Smooth muscle cell (in vitro differentiated cells): ENCODE measurements around the gene SAPCD2. TPM values are rescaled to one million over a fixed set of nuclear protein-coding genes. Genes with fewer than 3 reads are reported as not detected.
A peak's percentile ranks its signal among the peaks of the same experiment; 100 is the strongest.

Experiments
- DNase-seq: peaks from one replicate; lab custom pipeline; 2025; ENCODE audit not compliant: unreplicated experiment; lab: John Stamatoyannopoulos, UW
- H2AFZ ChIP-seq: fragments of 200-600 bp; sonication (generic); 2 replicates; pipeline ENCODE4 v1.6.0; 2016; ENCODE audit warnings: antibody characterized with exemption, low read depth, mild to moderate bottlenecking
- H3F3A ChIP-seq: fragments of 200-600 bp; sonication (generic); 2 replicates; pipeline ENCODE4 v1.6.0; 2017; ENCODE audit warnings: antibody characterized with exemption, low read depth
- H3K27ac ChIP-seq: fragments of 200-600 bp; sonication (generic); 2 replicates; pipeline ENCODE4 v1.5.1; 2016; ENCODE audit warnings: low read depth, mild to moderate bottlenecking
- H3K27me3 ChIP-seq: fragments of 200-600 bp; sonication (generic); 2 replicates; pipeline ENCODE4 v1.6.1; 2016; ENCODE audit warnings: low read depth, mild to moderate bottlenecking
- H3K36me3 ChIP-seq: fragments of 200-600 bp; sonication (generic); 2 replicates; pipeline ENCODE4 v1.5.1; 2016; ENCODE audit warnings: low read depth
- H3K4me1 ChIP-seq: fragments of 200-600 bp; sonication (generic); 2 replicates; pipeline ENCODE4 v1.5.1; 2016; ENCODE audit warnings: low read depth
- H3K4me2 ChIP-seq: fragments of 200-600 bp; sonication (generic); 2 replicates; pipeline ENCODE4 v1.6.0; 2016; ENCODE audit warnings: mild to moderate bottlenecking
- H3K4me3 ChIP-seq: fragments of 200-600 bp; sonication (generic); 2 replicates; pipeline ENCODE4 v1.5.1; 2016; ENCODE audit warnings: mild to moderate bottlenecking
- H3K79me2 ChIP-seq: fragments of 200-600 bp; sonication (generic); 2 replicates; pipeline ENCODE4 v1.6.0; 2016; ENCODE audit warnings: low read depth, mild to moderate bottlenecking
- H3K9ac ChIP-seq: fragments of 200-600 bp; sonication (generic); 2 replicates; pipeline ENCODE4 v1.6.0; 2016; ENCODE audit warnings: low read depth
- H3K9me3 ChIP-seq: fragments of 200-600 bp; sonication (generic); replicated peaks from 2 replicates; pipeline ENCODE4 v1.5.1; 2016; ENCODE audit warnings: low read depth
- H4K20me1 ChIP-seq: fragments of 200-600 bp; sonication (generic); 2 replicates; pipeline ENCODE4 v1.6.0; 2016; ENCODE audit warnings: low read depth
- WGBS: methylation state at CpG from one replicate; pipeline ENCODE4 v1.1.7; 2016; ENCODE audit warnings: low lambda C conversion rate; 5-methylcytosine and 5-hydroxymethylcytosine counted together
- polyA plus RNA-seq: library from polyadenylated mRNA; unstranded; fragments of >200 nt; fragmentation: Nextera tagmentation; extraction: Ambion mirVana; gene quantifications from 2 replicates; pipeline ENCODE4 v1.2.1, GENCODE V29; 2016
- total RNA-seq: library from RNA; depleted of rRNA; stranded (reverse); fragments of >200 nt; gene quantifications from 2 replicates; pipeline ENCODE4 v1.2.3, GENCODE V29; 2014
- TF ChIP-seq, protein P1 (sequence below): fragments of 200-600 bp; sonication (generic); IDR thresholded peaks from 2 replicates; pipeline ENCODE4 v1.5.1; 2017; ENCODE audit warnings: borderline replicate concordance, mild to moderate bottlenecking, antibody characterized with exemption; ENCODE audit not compliant: insufficient read depth, poor library complexity, severe bottlenecking

The SAPCD2 gene
- total and polyA plus RNA-seq, 2 experiments from 2014 or later: 1.9 to 3.9 TPM

DNA sequence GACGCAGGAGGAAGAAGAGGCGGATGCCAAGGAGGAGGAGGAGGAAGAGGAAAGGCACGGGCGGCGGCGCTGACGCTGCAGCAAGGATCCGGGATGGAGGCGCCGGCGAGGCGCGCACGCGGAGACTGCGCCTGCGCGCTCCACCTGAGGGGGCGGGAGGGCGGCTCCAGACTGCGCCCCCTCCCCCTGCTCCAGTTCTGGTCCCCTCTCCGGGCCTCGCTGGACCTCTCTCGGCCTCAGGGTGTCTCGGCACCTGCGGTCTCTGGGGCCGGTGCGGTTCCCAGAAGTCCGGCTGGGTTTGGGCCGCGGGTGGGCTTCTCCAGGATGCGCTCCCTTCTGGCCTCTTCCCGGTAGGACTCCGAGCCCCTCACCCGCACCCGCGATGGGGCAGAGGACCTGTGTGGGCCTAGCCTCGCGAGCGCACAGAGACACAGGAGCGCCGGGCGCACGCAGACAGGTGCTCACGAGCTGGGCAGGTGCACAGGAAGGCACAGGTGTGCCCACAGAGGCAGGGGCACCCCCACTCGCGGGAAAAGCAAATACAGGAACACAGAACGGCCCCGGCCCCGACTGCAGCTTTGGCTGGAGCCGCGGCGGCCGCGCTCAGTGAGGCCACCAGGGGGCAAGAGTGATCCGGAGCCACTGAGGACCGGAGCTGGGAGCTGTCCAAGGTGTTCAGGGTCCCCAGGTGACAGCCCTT is 24.1 kb downstream of the SAPCD2 start, which contains the start of gene NPDC1:
TSS of gene NPDC1 (minus strand) at position 90 of the 700 bp plus-strand sequence. CDS start 188 bp downstream, outside the sequence.
- under 1% methylated on average over 36 of the region's 57 CpGs for WGBS
- H2AFZ ChIP-seq: peak within 1 kb of the TSS; percentile 77
- peak within 1 kb of the TSS; percentile 61 for H3K4me3 ChIP-seq
- peaks cover 55% of the 10 kb centered on the region for H3K27me3 ChIP-seq
- no peaks in the 10 kb centered on the region for H3K9me3 ChIP-seq
- peaks cover 12% of the 10 kb centered on the region for H3K4me1 ChIP-seq
- H3K36me3 ChIP-seq: no peaks in the 10 kb centered on the region
- TF ChIP-seq, protein P1, sequence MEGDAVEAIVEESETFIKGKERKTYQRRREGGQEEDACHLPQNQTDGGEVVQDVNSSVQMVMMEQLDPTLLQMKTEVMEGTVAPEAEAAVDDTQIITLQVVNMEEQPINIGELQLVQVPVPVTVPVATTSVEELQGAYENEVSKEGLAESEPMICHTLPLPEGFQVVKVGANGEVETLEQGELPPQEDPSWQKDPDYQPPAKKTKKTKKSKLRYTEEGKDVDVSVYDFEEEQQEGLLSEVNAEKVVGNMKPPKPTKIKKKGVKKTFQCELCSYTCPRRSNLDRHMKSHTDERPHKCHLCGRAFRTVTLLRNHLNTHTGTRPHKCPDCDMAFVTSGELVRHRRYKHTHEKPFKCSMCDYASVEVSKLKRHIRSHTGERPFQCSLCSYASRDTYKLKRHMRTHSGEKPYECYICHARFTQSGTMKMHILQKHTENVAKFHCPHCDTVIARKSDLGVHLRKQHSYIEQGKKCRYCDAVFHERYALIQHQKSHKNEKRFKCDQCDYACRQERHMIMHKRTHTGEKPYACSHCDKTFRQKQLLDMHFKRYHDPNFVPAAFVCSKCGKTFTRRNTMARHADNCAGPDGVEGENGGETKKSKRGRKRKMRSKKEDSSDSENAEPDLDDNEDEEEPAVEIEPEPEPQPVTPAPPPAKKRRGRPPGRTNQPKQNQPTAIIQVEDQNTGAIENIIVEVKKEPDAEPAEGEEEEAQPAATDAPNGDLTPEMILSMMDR: peak; percentile 80
- H3F3A ChIP-seq: no peaks in the 10 kb centered on the region
- H3K4me2 ChIP-seq: peak within 1 kb of the TSS; percentile 94
- H3K79me2 ChIP-seq: no peaks in the 10 kb centered on the region
- peaks cover 12% of the 10 kb centered on the region for H4K20me1 ChIP-seq
- H3K27ac ChIP-seq: no peak within 1 kb of the TSS
- peak; percentile 40 for DNase-seq
- no peak within 1 kb of the TSS for H3K9ac ChIP-seq

DNA sequence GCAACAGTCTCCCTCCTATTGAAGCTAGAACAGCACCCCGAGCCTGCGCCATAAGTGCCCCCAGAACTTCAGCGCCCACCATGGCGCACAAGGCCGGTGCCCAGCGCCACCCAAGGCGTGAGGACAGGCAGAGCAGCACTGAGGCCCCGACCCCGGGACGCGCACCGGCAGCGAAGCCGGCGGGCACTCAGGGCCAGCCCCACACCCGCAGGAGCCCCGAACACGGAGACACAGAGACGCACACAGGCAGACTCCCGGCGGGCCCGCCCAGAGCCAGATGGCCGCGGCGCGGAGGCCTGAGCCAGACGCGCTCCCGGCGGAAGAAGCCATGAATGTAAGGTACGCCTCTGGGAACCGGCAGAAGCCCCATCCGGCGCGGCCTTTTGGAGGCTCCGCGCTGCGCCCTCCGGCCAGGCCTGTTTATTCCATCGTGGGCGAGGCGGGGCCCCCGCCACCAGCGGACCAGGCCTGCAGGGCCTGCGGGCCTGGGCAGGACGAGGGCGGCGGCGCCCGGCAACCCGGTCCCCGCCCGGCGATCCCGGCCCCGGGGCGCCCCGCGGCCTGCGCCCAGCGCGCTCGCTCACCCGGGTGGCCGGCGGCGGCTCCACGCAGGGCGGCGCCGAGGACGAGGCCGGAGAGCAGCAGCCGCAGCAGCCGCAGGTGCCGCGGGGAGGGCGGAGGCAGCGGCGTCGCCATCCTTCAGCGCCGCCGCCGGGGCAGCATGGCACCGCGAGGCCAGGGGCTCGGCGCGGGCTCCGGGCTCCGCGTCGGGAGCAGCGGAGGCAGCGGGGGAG is 24.9 kb downstream of the SAPCD2 start:
- H4K20me1 ChIP-seq: peaks cover 12% of the 10 kb centered on the region
- H3K27ac ChIP-seq: no peak overlapping the region
- no peaks in the 10 kb centered on the region for H3K79me2 ChIP-seq
- H3K4me3 ChIP-seq: peak overlapping the region; percentile 61
- no peaks in the 10 kb centered on the region for H3K36me3 ChIP-seq
- no peaks in the 10 kb centered on the region for H3K9me3 ChIP-seq
- H3K27me3 ChIP-seq: peaks cover 55% of the 10 kb centered on the region
- H3F3A ChIP-seq: no peaks in the 10 kb centered on the region
- no peak for DNase-seq
- 6% methylated on average over 81 of the region's 96 CpGs for WGBS
- H3K4me1 ChIP-seq: peaks cover 12% of the 10 kb centered on the region
- TF ChIP-seq, protein P1: no peak
- H3K9ac ChIP-seq: no peak overlapping the region
- H3K4me2 ChIP-seq: peak overlapping the region; percentile 94
- H2AFZ ChIP-seq: peak overlapping the region; percentile 77

DNA sequence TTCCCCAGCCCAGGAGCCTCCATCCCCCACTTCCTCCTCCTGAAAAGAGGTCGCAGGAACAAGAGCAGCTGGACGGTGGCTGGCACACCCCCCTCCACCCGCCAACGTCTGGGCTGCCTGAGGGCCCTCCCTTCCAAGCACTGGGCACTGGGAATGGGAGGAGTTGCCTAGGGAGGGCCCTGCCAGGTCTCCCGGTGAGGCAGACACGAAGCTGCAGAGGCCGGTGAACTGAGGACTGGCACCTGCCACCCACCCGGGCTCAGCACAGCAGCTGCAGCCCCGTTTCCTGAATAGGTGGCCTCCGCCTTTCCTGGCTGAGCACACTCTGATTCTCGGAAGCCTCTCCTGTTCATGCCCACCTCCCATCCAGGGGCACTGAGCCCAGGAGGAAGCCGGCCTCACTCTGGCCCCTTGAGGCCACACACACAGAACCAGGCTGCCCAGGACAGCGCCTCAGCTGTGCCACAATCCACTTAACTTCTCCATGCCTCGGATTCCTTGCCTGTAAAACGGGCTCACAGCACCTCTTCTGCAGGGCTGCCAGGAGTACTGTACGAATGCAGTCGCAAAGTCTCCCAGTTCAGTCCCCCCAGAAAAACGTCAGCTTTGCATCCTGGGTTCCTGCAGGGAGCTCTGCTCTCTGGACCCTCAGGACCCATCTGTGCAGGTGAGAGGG is 25.7 kb downstream of the SAPCD2 start:
- H3K36me3 ChIP-seq: no peaks in the 10 kb centered on the region
- H4K20me1 ChIP-seq: peaks cover 12% of the 10 kb centered on the region
- peaks cover 12% of the 10 kb centered on the region for H3K4me1 ChIP-seq
- WGBS: 83% methylated on average over 18 of the region's 18 CpGs
- H3K4me2 ChIP-seq: peak overlapping the region; percentile 94
- peaks cover 48% of the 10 kb centered on the region for H3K27me3 ChIP-seq
- DNase-seq: no peak
- no peak overlapping the region for H3K9ac ChIP-seq
- TF ChIP-seq, protein P1: no peak
- no peaks in the 10 kb centered on the region for H3K9me3 ChIP-seq
- no peak overlapping the region for H3K27ac ChIP-seq
- no peaks in the 10 kb centered on the region for H3F3A ChIP-seq
- no peak overlapping the region for H3K4me3 ChIP-seq
- H3K79me2 ChIP-seq: no peaks in the 10 kb centered on the region
- no peak overlapping the region for H2AFZ ChIP-seq
